Fibroblast of peridontal ligament (primary cell): Measurements from ENCODE around the gene EFCAB6.

ENCODE experiments used
- DNase-seq: peaks from one replicate; pipeline ENCODE4 v3.0.0-alpha.2; 2010; ENCODE audit errors: extremely low read depth

The EFCAB6 gene

GRCh38 chr22:43532301-43533155, 279.6 kb downstream of the EFCAB6 start:
- no peak for DNase-seq

DNA sequence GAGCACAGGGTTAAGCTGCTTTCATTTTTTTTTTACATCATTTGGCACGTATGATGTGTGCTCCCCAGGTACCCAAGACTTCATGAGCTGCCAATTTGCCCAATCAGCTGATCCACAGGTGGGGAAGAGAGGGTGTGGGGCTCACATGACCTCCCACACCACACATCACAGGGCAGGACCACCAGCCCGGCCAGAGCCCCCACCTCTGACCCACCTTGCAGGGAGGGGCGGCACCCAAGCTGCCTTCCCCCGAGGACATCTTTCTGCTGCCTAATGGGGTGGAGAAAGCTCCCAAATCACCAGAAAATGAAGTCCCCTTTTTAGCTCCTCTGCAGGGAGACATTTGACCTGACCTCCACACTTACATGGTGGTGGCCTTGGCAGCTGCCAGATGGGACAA, 280.5 kb downstream of the EFCAB6 start:
- DNase-seq, result no peak

- no peak for DNase-seq
Measured at GRCh38 chr22:43530349-43531201, 281.5 kb downstream of the EFCAB6 start.

DNA sequence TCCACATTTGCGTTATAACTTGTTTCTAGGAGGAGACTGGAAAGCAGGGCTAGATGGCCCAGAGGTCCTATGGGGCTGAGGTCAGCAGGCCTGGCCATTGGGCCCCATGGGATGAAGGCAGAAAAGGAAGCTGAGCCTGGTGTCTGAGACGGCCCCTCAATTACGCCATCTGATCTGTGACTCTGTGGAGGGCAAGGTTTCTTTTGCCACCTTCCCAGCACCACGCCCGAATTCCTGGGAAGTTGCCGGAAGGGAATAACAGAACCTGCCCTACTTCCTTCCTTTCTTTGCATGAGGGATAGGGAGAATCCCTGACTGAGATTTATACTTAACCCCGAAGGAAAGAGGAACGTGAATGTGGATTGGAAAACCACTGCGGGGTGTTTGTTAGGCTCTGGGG, 282.2 kb downstream of the EFCAB6 start:
- no peak for DNase-seq

- DNase-seq, result no peak
Measured at GRCh38 chr22:43529461-43529860, 282.6 kb downstream of the EFCAB6 start.

DNA sequence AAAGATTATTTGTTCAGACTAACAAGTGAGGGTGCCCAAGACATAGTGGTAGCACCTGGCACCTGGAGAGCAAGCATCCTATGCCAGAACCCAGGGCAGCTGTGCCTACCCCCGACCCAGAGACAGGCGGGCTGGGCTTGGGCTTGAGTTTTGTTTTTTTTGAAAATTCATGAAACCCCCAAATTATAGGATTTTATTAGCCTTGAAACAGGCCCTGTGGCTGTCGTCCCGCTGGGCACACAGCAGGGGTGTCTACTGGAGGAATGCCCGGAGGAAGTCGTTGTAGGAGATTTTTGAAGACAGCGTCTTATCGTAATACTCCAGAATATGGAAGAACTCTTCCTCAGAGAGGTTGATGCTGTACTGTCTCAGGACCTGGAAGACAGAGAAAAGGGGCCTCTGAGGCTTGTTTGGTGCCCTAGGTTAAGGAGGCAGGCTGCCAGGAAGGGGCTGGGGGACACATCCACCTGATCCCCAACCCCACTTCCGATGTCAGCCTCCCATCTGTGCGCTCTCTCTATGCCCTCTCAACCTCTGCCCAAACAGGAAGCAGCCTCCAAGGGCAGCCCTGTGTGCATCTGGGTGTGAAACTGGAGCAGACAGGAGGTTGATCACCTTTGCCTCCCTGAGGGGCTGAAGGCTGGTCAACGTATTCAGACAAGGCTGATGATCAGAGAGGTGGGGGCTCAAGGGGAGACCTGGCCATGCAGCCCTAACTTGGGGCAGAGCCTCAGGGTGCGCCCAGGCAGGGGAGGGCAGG, 283.3 kb downstream of the EFCAB6 start:
- no peak for DNase-seq

GRCh38 chr22:43526946-43527345, 285.2 kb downstream of the EFCAB6 start:
- no peak for DNase-seq

- DNase-seq, result no peak
Measured at GRCh38 chr22:43526117-43526655, 285.9 kb downstream of the EFCAB6 start.

DNA sequence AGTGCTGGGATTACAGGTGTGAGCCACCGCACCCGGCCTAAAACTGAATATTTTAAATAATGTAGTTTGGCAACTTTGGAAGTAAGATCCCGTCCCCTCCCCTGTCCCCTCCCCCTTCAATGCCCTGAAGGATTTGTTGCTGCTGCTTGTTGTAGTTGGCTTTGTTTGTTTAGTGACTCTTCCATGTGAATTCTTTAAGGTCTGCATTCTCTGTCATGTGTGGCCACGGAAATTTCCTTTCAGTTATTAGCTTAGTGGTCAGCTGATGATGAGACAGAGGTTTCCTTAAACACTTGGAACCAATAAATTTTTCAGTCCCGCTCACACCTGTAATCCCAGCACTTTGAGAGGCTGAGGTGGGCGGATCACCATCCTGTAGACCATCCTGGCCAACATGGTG, 290.4 kb downstream of the EFCAB6 start:
- DNase-seq, result no peak

GRCh38 chr22:43520632-43521039, 291.5 kb downstream of the EFCAB6 start:
- DNase-seq, result no peak

DNA sequence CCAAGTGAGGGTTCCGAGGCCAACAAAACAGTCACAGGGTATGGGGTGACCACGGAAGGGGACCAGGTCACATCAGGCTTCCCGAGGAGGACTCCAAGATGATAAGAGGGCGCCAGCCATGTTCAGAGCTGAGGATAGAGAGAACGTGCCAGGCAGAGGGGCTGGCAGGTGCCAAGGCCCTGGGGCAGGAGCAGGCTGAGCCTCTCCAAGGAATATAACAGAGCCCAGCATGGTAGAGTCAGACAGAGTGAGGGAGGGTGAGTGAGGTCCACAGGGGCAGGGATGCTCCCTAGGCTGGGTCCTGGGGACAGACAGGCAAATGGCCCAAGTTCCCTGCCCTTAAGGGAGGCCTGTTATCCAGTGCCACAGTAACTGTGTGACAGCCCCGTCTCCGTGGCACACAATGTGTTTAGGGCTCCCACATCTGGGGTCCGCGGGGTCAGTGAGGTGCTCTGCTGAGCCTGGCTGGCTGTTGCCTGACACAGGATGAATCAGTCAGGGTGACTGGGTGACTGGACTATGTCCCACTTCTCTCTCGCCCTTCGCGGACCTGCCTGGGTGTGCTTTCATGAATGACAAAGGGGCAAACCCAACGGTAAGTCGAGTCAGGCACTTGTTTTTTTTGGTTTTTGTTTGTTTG, 295.0 kb downstream of the EFCAB6 start:
- DNase-seq, result no peak

- DNase-seq, result no peak
Measured at GRCh38 chr22:43516386-43516785, 295.7 kb downstream of the EFCAB6 start.

- no peak for DNase-seq
Measured at GRCh38 chr22:43515902-43516301, 296.2 kb downstream of the EFCAB6 start.

DNA sequence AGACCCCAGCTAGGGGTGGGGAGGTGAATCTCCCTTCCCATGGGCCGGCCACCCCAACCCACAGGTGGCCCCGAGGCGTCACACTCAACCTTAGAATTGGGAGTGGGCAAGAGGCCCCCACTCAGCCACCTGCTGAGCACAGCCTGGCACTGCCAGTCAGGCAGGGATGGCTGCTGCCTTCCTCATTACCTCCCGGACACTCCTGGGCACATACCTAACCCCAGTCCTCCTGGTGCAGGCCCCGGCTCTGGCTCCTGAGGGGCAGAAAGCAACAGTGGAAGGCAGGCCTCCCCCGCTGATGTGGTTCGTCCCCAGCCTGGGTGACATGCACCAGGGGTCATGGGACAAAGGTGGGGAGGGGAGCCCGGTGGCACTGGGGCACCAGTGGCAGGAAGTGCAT, 296.7 kb downstream of the EFCAB6 start:
- DNase-seq, result no peak

GRCh38 chr22:43514476-43515157, 297.5 kb downstream of the EFCAB6 start:
- no peak for DNase-seq

GRCh38 chr22:43512279-43512678, 299.8 kb downstream of the EFCAB6 start:
- DNase-seq, result no peak

DNA sequence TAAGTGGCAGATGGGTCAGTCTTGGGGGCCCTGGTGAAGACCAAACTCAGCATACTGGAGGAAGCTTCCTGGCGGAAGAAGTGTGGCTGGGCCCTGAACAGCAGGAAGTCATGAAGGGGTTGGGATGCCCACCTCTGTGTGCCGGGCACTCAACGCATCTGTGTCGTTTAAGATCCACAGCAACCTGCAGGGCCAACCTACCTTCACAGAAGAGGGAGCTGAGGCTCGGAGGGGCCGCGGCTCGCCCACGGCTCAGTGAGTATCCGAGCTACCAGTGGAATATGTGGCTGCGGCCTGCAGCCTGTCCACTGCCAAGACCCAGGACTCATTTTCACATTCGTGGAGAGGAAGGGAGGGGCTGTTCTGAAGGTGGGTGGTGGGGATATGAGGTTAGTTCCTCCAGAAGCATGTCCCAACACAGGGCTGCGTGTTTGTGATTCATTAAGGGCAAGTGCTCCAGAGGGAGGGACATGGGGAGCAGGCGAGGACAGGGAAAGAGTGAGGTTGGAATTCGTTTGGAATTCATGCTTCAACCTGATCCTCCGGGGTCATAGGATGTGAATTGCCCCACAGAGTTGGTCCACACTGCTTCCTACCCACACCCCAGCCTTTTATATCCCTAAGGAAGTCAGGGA, 300.7 kb downstream of the EFCAB6 start:
- no peak for DNase-seq

GRCh38 chr22:43510281-43511070, 301.6 kb downstream of the EFCAB6 start:
- DNase-seq, result no peak

- DNase-seq, result no peak
Measured at GRCh38 chr22:43509337-43509736, 302.8 kb downstream of the EFCAB6 start.
